ENCODE data around the gene CMTM7. TPM values are rescaled to one million over a fixed set of nuclear protein-coding genes. Genes with fewer than 3 reads are reported as not detected.

CMTM7 gene
- total and polyA plus RNA-seq, 11 donors: 2.3 to 16.8 (median 3.6) TPM

DNA sequence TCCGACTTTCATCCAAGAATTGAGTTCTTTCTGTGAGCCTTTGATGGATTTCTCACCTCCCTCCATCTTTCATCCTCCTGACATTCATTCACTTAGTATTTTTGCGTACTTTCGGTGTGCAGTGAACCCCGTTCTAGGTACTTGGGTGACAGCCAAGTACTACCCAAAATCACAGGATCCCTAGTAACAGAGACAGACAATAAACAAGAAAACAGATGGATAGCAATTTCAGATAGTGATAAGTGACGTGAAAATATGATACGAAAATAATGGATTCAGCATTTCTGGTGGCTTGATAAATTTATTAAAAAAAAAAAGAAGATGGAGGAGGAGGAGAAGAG lies 111.3 kb downstream of the CMTM7 start:
- Histone ChIP-seq H3K27ac (peak overlapping the region; percentile 87 to 99 (median 98)), H3K27me3 (no peaks in the 10 kb centered on the region), H3K4me3 (peak overlapping the region; percentile 43 to 99 (median 91)), H3K36me3 (peaks cover 0 to 9% (median 0%) of the 10 kb centered on the region in 9 donors), H3K4me1 (peaks cover 0 to 47% (median 14%) of the 10 kb centered on the region in 12 donors), H3K9me3 (no peaks in the 10 kb centered on the region)
- ATAC-seq: no peak
- no peak for DNase-seq
- WGBS, 4 donors: 0 to 2% (median 1%) methylated on average over 6 of the region's 6 CpGs
- intact Hi-C loops (cut with DNase I): loop anchor here in 4 of 10 donors (10.0 kb wide), 2 partner anchors 72 to 432 kb away; partner anchors contain the start of gene DYNC1LI1 (in 3 of the 4)
- TF ChIP-seq, protein P1, sequence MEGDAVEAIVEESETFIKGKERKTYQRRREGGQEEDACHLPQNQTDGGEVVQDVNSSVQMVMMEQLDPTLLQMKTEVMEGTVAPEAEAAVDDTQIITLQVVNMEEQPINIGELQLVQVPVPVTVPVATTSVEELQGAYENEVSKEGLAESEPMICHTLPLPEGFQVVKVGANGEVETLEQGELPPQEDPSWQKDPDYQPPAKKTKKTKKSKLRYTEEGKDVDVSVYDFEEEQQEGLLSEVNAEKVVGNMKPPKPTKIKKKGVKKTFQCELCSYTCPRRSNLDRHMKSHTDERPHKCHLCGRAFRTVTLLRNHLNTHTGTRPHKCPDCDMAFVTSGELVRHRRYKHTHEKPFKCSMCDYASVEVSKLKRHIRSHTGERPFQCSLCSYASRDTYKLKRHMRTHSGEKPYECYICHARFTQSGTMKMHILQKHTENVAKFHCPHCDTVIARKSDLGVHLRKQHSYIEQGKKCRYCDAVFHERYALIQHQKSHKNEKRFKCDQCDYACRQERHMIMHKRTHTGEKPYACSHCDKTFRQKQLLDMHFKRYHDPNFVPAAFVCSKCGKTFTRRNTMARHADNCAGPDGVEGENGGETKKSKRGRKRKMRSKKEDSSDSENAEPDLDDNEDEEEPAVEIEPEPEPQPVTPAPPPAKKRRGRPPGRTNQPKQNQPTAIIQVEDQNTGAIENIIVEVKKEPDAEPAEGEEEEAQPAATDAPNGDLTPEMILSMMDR (IDR thresholded peaks at IDR 0.05): no peak
- no peak for TF ChIP-seq POLR2A (IDR thresholded peaks at IDR 0.05)

Other genes starting within 250 kb of the CMTM7 start
- 10 to 100 TPM in 1 of 9 donors, 1 to 10 TPM in 8; 1.7 to 12.1 (median 3.5) TPM for gene CMTM8, start 153.2 kb upstream of the CMTM7 start, total RNA-seq
- gene CMTM8, start 153.2 kb upstream of the CMTM7 start, polyA plus RNA-seq: 1 to 10 TPM; 4.8 to 6.4 TPM
- gene CMTM6, start 111.0 kb downstream of the CMTM7 start, total RNA-seq: 10 to 100 TPM in 7 of 9 donors, 1 to 10 TPM in 2; 8.9 to 34.8 (median 12.5) TPM
- 10 to 100 TPM in 1 of 2 donors, 1 to 10 TPM in 1; 5.2 to 11.6 TPM for gene CMTM6, start 111.0 kb downstream of the CMTM7 start, polyA plus RNA-seq
- gene DYNC1LI1, start 179.0 kb downstream of the CMTM7 start, total RNA-seq: 10 to 100 TPM; 40.8 to 65.0 (median 55.9) TPM
- gene DYNC1LI1, start 179.0 kb downstream of the CMTM7 start, polyA plus RNA-seq: 10 to 100 TPM; 28.8 to 64.3 TPM